AG04449 (cell line): ENCODE data around the gene ZNF474.

Source experiments
- CTCF ChIA-PET: fragments of 350-600 bp; formaldehyde crosslinking; extraction: SDS; loops from one replicate; lab custom pipeline; 2021; ENCODE audit warnings: antibody characterized with exemption; lab: Yijun Ruan, JAX
- POLR2A ChIA-PET: fragments of 400-600, 350-600 bp; formaldehyde crosslinking; extraction: SDS; loops from one replicate; lab custom pipeline; 2020; ENCODE audit warnings: antibody characterized with exemption, inconsistent platforms; lab: Yijun Ruan, JAX
- DNase-seq: peaks from one replicate; pipeline ENCODE4 v3.0.0-alpha.2; 2010; ENCODE audit warnings: low read depth, low spot score
- H3K4me3 ChIP-seq: 2 replicates; pipeline ENCODE4 v1.5.1; 2011; ENCODE audit warnings: low read depth, mild to moderate bottlenecking, control low read depth, low read length
- TF ChIP-seq, protein P1 (sequence below): IDR thresholded peaks from one replicate; pipeline ENCODE4 v1.5.1; 2011; ENCODE audit warnings: mild to moderate bottlenecking, moderate library complexity, low read length, control low read depth, inconsistent platforms; ENCODE audit not compliant: insufficient read depth; ENCODE audit errors: missing control alignments

ZNF474 gene

DNA sequence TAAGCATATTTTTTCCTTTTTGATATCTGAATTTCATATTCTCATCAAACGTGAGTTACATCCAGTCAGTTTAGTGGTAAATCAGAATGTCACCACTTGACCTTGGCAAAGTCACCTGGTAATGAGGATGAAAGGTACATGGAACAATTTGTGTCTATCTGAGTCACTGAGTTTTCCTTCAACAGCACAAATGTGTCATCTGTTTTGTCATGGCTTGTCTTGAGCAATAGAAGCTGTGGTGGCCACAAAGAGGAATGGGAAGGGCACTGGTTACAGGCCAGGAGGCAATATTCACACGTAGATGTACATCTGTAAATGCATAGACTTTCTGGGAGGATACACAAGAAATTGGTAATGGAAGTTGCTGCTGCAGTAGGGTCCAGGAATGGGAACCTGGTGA, 8.4 kb upstream of the ZNF474 start:
- TF ChIP-seq, protein P1, sequence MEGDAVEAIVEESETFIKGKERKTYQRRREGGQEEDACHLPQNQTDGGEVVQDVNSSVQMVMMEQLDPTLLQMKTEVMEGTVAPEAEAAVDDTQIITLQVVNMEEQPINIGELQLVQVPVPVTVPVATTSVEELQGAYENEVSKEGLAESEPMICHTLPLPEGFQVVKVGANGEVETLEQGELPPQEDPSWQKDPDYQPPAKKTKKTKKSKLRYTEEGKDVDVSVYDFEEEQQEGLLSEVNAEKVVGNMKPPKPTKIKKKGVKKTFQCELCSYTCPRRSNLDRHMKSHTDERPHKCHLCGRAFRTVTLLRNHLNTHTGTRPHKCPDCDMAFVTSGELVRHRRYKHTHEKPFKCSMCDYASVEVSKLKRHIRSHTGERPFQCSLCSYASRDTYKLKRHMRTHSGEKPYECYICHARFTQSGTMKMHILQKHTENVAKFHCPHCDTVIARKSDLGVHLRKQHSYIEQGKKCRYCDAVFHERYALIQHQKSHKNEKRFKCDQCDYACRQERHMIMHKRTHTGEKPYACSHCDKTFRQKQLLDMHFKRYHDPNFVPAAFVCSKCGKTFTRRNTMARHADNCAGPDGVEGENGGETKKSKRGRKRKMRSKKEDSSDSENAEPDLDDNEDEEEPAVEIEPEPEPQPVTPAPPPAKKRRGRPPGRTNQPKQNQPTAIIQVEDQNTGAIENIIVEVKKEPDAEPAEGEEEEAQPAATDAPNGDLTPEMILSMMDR, result no peak
- CTCF ChIA-PET, result interaction anchor here (0.7 to 2.1 kb wide), 3 partner anchors 18 to 56 kb away, joined by 3 to 14 read pairs (median 4); partner anchors contain the start of gene LOX
- no peak for DNase-seq
- POLR2A ChIA-PET, result no interaction called here
- no peak overlapping the region for H3K4me3 ChIP-seq

DNA sequence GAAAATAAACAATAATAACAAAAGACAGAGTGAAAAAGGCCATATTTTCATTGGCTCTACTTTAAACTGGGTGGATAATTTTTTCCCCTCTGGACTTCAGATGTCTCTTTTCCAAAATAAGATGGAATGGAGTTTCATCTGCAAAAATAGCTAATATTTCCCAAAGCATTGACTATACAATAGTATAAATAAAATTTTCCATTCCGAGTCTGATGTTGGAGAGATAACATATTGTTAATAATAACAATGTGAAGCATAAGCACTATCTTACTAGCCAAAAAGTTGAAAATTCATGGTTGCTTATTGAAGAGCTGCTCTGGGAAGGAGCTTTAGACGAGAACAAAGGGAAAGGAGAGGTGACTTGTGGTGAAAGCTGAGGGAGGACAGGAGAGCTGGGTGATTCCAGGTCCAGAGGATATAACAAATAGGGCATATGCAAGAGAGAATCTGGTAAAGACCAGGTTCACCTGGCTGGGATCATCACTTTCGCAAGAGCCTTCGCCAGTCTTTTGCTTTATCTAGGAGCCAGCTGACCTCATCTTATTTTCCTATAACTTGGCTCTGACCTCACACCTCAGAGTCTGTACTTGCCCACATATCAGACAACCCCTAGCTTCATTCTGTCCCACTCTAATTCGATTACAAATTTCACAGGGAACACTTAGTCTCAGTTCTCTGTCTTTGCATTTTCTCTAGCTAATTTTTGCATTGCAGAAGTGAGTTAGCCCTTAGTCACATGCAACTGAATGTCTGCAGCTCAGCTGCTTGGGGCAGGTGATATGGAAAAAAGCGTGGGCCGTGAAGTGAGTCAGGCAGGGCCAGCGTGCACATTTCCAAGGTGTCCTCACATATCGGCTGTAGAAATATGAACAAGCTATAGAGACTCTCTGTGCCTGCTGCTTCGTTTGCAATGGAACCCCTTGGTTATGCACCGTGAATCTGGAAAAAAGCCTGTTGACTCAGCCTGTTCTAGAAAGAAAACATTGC, 7.6 kb upstream of the ZNF474 start:
- DNase-seq, result no peak
- ChIA-PET POLR2A (no interaction called here), CTCF (interaction anchor here (0.7 to 2.1 kb wide), 3 partner anchors 19 to 44 kb away, joined by 3 to 14 read pairs (median 4); partner anchors contain the start of gene LOX)
- no peak overlapping the region for H3K4me3 ChIP-seq
- TF ChIP-seq, protein P1, result no peak

DNA sequence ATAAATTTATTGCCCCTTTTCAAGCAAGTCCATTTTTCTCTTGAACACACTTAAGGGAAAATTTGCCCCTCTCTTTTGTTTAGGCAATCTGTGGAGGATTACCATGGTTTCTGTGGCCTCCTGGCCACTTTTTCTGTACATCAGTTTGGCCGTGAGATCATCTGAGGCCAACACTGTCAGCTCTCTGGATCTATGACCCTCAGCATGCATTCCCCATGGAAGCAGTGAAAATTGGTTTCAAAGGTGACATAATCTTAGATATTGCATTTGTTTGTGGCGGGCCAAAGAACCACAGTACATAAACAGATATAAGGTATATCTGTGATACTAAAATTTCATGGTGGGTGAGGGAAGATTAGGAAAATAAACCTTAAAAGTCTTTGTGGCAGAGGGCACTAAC, 4.6 kb upstream of the ZNF474 start:
- no peak for DNase-seq
- ChIA-PET POLR2A (no interaction called here), CTCF (interaction anchor here (0.8 to 1.1 kb wide), 2 partner anchors 23 to 31 kb away, joined by 3 to 4 read pairs; no protein-coding TSS in a partner anchor)
- no peak overlapping the region for H3K4me3 ChIP-seq
- TF ChIP-seq, protein P1, result no peak

DNA sequence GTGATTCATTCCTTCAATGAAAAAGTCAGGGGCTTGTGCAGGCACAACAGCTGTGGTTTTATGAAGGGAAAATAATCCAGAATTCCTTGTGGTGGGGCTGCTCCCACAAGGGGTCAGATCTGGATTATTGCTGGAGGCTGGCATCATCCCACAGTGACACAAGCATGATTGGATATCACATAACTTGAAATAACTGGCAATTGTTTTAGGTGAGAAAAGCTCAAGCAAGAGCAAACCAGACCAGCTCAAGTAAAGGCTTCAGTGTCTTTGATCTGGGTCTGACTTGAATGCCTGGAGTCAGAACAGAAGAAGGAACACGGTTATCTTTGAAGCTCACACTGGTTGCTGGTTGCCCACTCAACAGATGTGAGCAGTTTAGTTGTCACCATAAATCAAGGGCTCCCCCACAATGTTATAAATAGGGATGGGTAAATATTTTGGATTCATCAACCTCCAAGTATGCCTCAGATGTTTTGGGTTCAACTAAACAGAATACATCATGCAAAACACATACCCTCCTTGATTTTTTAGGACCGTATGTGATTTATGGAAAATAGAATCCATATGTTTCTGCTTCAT, 3.1 kb upstream of the ZNF474 start:
- TF ChIP-seq, protein P1, result no peak
- ChIA-PET POLR2A (interaction anchor here (0.6 to 1.7 kb wide), 11 partner anchors 14 to 157 kb away, joined by 3 to 12 read pairs (median 3); partner anchors contain the start of gene LOX), CTCF (interaction anchor here (0.9 to 4.3 kb wide), 12 partner anchors 14 to 51 kb away, joined by 3 to 27 read pairs (median 6); no protein-coding TSS in a partner anchor)
- H3K4me3 ChIP-seq, result no peak overlapping the region
- DNase-seq, result no peak

DNA sequence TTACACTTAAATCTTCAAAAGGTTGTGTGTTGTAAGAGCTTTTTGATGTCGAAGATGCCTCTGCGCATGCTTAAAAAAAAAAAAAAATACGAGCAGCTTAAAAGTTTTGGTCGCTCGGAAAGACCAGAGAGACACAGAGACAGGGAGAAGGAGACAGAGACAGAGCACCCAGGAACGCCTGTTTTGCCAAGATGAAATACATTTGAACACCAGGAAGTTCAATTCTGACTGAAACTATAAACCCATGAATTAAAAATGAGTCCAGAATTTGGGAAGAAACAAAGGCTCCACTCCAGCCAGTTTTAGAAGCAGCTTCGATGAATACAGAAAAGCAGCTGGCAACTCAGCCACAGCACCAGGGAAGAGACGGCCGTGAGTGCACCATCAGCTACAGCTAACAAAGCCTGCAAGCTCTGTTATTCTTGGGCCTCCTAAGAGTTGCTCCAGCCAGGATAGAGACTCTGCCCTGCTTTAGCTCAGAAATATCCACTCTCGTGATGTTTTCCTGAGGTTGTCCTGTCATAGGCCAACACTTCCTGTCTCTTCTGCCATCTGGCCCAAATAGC, 2.5 kb upstream of the ZNF474 start:
- DNase-seq, result no peak
- ChIA-PET POLR2A (interaction anchor here (0.6 to 1.8 kb wide), 12 partner anchors 13 to 158 kb away, joined by 3 to 12 read pairs (median 4); partner anchors contain the start of gene LOX), CTCF (interaction anchor here (0.9 to 4.3 kb wide), 13 partner anchors 13 to 52 kb away, joined by 3 to 27 read pairs (median 5); no protein-coding TSS in a partner anchor)
- peak overlapping the region; percentile 40 for H3K4me3 ChIP-seq
- TF ChIP-seq, protein P1, result no peak
